Measurements from ENCODE around the gene DLG3.

DNA sequence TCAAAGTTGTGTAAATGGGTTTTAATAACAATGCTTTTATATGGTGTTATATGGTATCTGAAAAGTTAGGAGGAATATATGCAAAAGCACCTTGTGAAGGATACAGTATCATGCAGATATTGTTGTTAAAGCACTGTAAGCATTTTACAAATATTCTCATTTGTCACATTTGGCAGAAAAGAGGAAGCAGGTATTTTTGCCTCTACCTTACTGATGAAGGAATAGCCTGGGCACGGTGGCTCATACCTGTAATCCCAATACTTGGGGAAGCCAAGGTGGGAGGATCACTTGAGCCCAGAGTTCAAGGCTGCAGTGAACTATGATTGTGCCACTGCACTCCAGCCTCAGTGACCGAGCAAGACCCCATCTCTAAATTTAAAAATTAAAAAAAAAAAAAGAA, 33.7 kb upstream of the DLG3 start:
- TF ChIP-seq POLR2A (IDR thresholded peaks at IDR 0.05) = no peak
- TF ChIP-seq, protein P1, sequence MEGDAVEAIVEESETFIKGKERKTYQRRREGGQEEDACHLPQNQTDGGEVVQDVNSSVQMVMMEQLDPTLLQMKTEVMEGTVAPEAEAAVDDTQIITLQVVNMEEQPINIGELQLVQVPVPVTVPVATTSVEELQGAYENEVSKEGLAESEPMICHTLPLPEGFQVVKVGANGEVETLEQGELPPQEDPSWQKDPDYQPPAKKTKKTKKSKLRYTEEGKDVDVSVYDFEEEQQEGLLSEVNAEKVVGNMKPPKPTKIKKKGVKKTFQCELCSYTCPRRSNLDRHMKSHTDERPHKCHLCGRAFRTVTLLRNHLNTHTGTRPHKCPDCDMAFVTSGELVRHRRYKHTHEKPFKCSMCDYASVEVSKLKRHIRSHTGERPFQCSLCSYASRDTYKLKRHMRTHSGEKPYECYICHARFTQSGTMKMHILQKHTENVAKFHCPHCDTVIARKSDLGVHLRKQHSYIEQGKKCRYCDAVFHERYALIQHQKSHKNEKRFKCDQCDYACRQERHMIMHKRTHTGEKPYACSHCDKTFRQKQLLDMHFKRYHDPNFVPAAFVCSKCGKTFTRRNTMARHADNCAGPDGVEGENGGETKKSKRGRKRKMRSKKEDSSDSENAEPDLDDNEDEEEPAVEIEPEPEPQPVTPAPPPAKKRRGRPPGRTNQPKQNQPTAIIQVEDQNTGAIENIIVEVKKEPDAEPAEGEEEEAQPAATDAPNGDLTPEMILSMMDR (IDR thresholded peaks at IDR 0.05) = no peak
